PC-3 (cell line): ENCODE results near the gene CHSY3. TPM values are rescaled to one million over a fixed set of nuclear protein-coding genes. Genes with fewer than 3 reads are reported as not detected.

Experiments used
- ATAC-seq: fragments of 200-7000 bp; cut with Tn5 transposase; 2 replicates; pipeline ENCODE4 v1.9.1; 2020; ENCODE audit warnings: mild to moderate bottlenecking, moderate library complexity
- BruUV-seq: library from RNA; stranded (reverse); fragments of 400-500 nt; replicated peaks from 2 replicates; lab custom pipeline; 2021; lab: Mats Ljungman, UMichigan
- CTCF ChIA-PET: fragments of 300-600 bp; sonication (Branson Sonifier 250); formaldehyde crosslinking; loops from one replicate; lab custom pipeline; 2022; ENCODE audit warnings: antibody characterized with exemption; lab: Charles Lee
- POLR2A ChIA-PET: fragments of 300-600 bp; sonication (Branson Sonifier 250); formaldehyde crosslinking; loops from one replicate; lab custom pipeline; 2022; ENCODE audit warnings: antibody characterized with exemption; ENCODE audit not compliant: unreplicated experiment; lab: Charles Lee
- DNase-seq: peaks from one replicate; pipeline ENCODE4 v3.0.0-alpha.2; 2015
- H2AFZ ChIP-seq: fragments of 300-600 bp; sonication (generic); 2 replicates; pipeline ENCODE4 v1.6.0; 2016; ENCODE audit warnings: antibody characterized with exemption, low read length
- H3F3A ChIP-seq: fragments of 300-600 bp; sonication (generic); one replicate; pipeline ENCODE4 v1.6.0; 2017; ENCODE audit warnings: antibody characterized with exemption, low read length, control low read depth, mild to moderate bottlenecking; ENCODE audit not compliant: unreplicated experiment
- H3K27ac ChIP-seq: fragments of 300-600 bp; sonication (generic); 2 replicates; pipeline ENCODE4 v1.5.1; 2016; ENCODE audit warnings: mild to moderate bottlenecking, low read length
- H3K27me3 ChIP-seq: fragments of 300-600 bp; sonication (generic); 2 replicates; pipeline ENCODE4 v1.6.1; 2016; ENCODE audit warnings: low read length, mixed read lengths
- H3K36me3 ChIP-seq: fragments of 300-600 bp; sonication (generic); 2 replicates; pipeline ENCODE4 v1.6.1; 2016; ENCODE audit warnings: low read depth, mixed run types, low read length, mixed read lengths
- H3K4me1 ChIP-seq: fragments of 300-600 bp; sonication (generic); 2 replicates; pipeline ENCODE4 v1.5.1; 2016; ENCODE audit warnings: low read length; ENCODE audit not compliant: insufficient read depth
- H3K4me2 ChIP-seq: fragments of 300-600 bp; sonication (generic); 2 replicates; pipeline ENCODE4 v1.6.0; 2016; ENCODE audit warnings: low read length
- H3K4me3 ChIP-seq: fragments of 300-600 bp; sonication (generic); 2 replicates; pipeline ENCODE4 v1.5.1; 2016; ENCODE audit warnings: mild to moderate bottlenecking, low read length, mixed read lengths
- H3K79me2 ChIP-seq: fragments of 300-600 bp; sonication (generic); 2 replicates; pipeline ENCODE4 v1.6.1; 2017; ENCODE audit warnings: low read length, mixed read lengths
- H3K9ac ChIP-seq: fragments of 300-600 bp; sonication (generic); 2 replicates; pipeline ENCODE4 v1.6.0; 2016; ENCODE audit warnings: mild to moderate bottlenecking, low read length
- H3K9me2 ChIP-seq: fragments of 300-600 bp; sonication (generic); replicated peaks from 2 replicates; pipeline ENCODE4 v1.6.1; 2016; ENCODE audit warnings: mixed run types, low read length, mixed read lengths
- H3K9me3 ChIP-seq: fragments of 300-600 bp; sonication (generic); 2 replicates; pipeline ENCODE4 v1.6.1; 2016; ENCODE audit warnings: low read length, mixed read lengths
- H4K20me1 ChIP-seq: fragments of 300-600 bp; sonication (generic); 2 replicates; pipeline ENCODE4 v1.6.1; 2016; ENCODE audit warnings: low read length, mixed read lengths
- EZH2 ChIP-seq: fragments of 300-600 bp; sonication (generic); IDR thresholded peaks from one replicate; pipeline ENCODE4 v1.6.1; 2017; ENCODE audit warnings: antibody characterized with exemption, mild to moderate bottlenecking, low read length; ENCODE audit not compliant: unreplicated experiment
- EZH2phosphoT487 ChIP-seq: fragments of 300-600 bp; sonication (generic); IDR thresholded peaks from 2 replicates; pipeline ENCODE4 v1.6.1; 2018; ENCODE audit warnings: mild to moderate bottlenecking, antibody characterized with exemption, low read length, borderline replicate concordance
- intact Hi-C: fragments of 100-400 bp; cut with micrococcal nuclease; formaldehyde crosslinking; loops from 2 replicates; pipeline ENCODE4 v1.9.0; 2023
- total RNA-seq: library from RNA; depleted of rRNA; stranded (reverse); fragments of >200 nt; gene quantifications from 2 replicates; pipeline ENCODE4 v1.2.3, GENCODE V29; 2014
- TF ChIP-seq, protein P1 (sequence below): fragments of 300-600 bp; sonication (generic); conservative IDR thresholded peaks from 2 replicates; pipeline ENCODE4 v1.5.1; 2017; ENCODE audit warnings: antibody characterized with exemption, low read depth, mild to moderate bottlenecking, low read length

CHSY3 gene
- total RNA-seq, 1 experiment from 2014 or later: 1.7 TPM

DNA sequence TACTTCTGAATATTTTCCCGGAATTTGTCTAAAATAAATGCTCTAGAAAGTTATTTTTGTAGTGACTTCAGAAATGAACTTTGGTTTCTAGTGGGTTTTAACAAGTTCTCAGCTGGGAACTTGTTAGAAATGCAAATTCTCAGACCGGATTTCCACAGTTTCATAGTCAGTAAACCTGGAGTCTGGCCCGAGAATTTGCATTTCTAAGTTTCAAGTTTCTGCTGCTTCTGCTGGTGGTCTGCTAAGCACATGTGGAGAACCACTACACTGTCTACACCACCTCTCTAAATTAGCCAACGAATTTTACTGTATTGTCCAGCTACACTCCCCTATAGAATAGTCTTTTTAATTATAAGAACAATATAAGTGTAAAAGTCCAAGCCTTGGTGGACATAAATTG lies 208.0 kb downstream of the CHSY3 start:
- intact Hi-C loops: loop anchor here (10.0 kb wide), 1 partner anchor 173 kb away; no protein-coding TSS in a partner anchor
- H3K36me3 ChIP-seq: no peaks in the 10 kb centered on the region
- peaks cover 15% of the 10 kb centered on the region for H3K4me1 ChIP-seq
- no peak for ATAC-seq
- no peaks in the 10 kb centered on the region for H3F3A ChIP-seq
- H3K79me2 ChIP-seq: no peaks in the 10 kb centered on the region
- no peak overlapping the region for H2AFZ ChIP-seq
- TF ChIP-seq, protein P1, sequence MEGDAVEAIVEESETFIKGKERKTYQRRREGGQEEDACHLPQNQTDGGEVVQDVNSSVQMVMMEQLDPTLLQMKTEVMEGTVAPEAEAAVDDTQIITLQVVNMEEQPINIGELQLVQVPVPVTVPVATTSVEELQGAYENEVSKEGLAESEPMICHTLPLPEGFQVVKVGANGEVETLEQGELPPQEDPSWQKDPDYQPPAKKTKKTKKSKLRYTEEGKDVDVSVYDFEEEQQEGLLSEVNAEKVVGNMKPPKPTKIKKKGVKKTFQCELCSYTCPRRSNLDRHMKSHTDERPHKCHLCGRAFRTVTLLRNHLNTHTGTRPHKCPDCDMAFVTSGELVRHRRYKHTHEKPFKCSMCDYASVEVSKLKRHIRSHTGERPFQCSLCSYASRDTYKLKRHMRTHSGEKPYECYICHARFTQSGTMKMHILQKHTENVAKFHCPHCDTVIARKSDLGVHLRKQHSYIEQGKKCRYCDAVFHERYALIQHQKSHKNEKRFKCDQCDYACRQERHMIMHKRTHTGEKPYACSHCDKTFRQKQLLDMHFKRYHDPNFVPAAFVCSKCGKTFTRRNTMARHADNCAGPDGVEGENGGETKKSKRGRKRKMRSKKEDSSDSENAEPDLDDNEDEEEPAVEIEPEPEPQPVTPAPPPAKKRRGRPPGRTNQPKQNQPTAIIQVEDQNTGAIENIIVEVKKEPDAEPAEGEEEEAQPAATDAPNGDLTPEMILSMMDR: no peak
- TF ChIP-seq EZH2 (no peak), EZH2phosphoT487 (no peak)
- H3K4me2 ChIP-seq: no peak overlapping the region
- no peak for DNase-seq
- no peaks in the 10 kb centered on the region for H3K9me3 ChIP-seq
- no peaks in the 10 kb centered on the region for H4K20me1 ChIP-seq
- H3K9ac ChIP-seq: no peak overlapping the region
- POLR2A ChIA-PET: no interaction called here
- H3K27ac ChIP-seq: no peak overlapping the region
- no TSS peak for BruUV-seq
- H3K27me3 ChIP-seq: no peaks in the 10 kb centered on the region
- no peaks in the 10 kb centered on the region for H3K9me2 ChIP-seq
- H3K4me3 ChIP-seq: no peak overlapping the region
- CTCF ChIA-PET: no interaction called here

DNA sequence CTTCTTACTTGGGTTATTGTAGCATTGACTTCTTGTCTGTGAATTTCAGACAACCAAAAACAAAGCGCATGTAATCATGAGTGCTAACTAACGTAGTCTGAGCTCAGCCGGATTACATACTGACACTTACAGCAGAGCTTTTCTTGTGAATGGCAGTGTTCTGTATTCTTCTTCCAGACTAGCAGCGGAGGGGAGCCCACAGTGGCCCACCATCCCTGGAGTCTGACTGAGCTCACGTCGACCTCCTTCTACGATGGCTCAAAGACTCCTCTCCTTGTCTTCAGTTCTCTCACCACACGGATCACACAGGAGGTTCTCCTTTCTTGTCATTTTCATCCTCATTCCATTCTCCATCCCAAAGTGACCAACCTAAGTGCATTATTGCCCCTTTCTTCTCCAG lies 211.4 kb downstream of the CHSY3 start:
- Histone ChIP-seq H3K9ac (no peak overlapping the region), H3K36me3 (no peaks in the 10 kb centered on the region), H3K9me2 (no peaks in the 10 kb centered on the region), H2AFZ (no peak overlapping the region), H3K4me2 (no peak overlapping the region), H3K79me2 (no peaks in the 10 kb centered on the region), H3K27ac (no peak overlapping the region), H3K9me3 (no peaks in the 10 kb centered on the region), H3K4me3 (no peak overlapping the region), H3K27me3 (no peaks in the 10 kb centered on the region), H3F3A (no peaks in the 10 kb centered on the region), H4K20me1 (no peaks in the 10 kb centered on the region), H3K4me1 (peaks cover 15% of the 10 kb centered on the region)
- no peak for DNase-seq
- no TSS peak for BruUV-seq
- POLR2A ChIA-PET: no interaction called here
- CTCF ChIA-PET: interaction anchor here (0.9 kb wide), 1 partner anchor 26 kb away, joined by 3 read pairs; no protein-coding TSS in a partner anchor
- TF ChIP-seq EZH2phosphoT487: no peak
- TF ChIP-seq, protein P1: no peak
- TF ChIP-seq EZH2: no peak
- intact Hi-C loops: loop anchor here (10.0 kb wide), 1 partner anchor 169 kb away; no protein-coding TSS in a partner anchor
- no peak for ATAC-seq

DNA sequence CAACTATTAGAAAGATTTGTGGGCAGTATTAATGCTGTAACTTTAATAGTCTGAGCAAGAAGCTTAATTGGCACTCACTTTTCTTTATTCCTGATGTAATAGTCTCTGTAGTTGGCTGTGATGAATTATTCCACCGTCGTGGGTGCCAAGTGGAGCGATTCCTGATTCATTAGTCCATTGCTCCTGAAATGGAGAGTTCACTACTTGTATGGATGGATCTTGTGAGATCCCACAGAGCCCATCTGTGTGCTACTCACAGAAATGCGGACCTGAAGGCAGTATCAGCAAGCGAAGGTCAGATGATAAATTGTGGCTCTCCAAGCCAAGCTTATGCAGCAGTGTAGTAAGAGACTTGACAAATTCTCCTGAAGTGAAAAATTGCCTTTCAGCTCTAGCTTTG lies 212.2 kb downstream of the CHSY3 start:
- Histone ChIP-seq H3F3A (no peaks in the 10 kb centered on the region), H3K9me2 (no peaks in the 10 kb centered on the region), H3K9me3 (no peaks in the 10 kb centered on the region), H3K4me2 (no peak overlapping the region), H3K36me3 (no peaks in the 10 kb centered on the region), H3K79me2 (no peaks in the 10 kb centered on the region), H3K4me1 (peaks cover 15% of the 10 kb centered on the region), H4K20me1 (no peaks in the 10 kb centered on the region), H3K4me3 (no peak overlapping the region), H3K27ac (no peak overlapping the region), H2AFZ (no peak overlapping the region), H3K9ac (no peak overlapping the region), H3K27me3 (no peaks in the 10 kb centered on the region)
- no TSS peak for BruUV-seq
- intact Hi-C loops: loop anchor here (10.0 kb wide), 1 partner anchor 168 kb away; no protein-coding TSS in a partner anchor
- ATAC-seq (no peak), DNase-seq (no peak)
- CTCF ChIA-PET: no interaction called here
- TF ChIP-seq EZH2: no peak
- TF ChIP-seq, protein P1: no peak
- no peak for TF ChIP-seq EZH2phosphoT487
- POLR2A ChIA-PET: no interaction called here
